Measurements from ENCODE around the gene FNIP2.

GRCh38 chr4:158849681-158850080 lies 80.9 kb downstream of the FNIP2 start:
- TF ChIP-seq CTCF (conservative IDR thresholded peaks at IDR 0.05; ENCODE audit: low read length) (no peak), EZH2phosphoT487 (IDR thresholded peaks at IDR 0.05; ENCODE audit: borderline replicate concordance, low read depth, low read length) (no peak)

Data from OCI-LY7 (cell line).